ENCODE results near the gene ACTL8. TPM values are rescaled to one million over a fixed set of nuclear protein-coding genes. Genes with fewer than 3 reads are reported as not detected.

The ACTL8 gene
- polyA plus RNA-seq, 2 of the 4 experiments (the other 2 are of a cell fraction), result 0.30 to 1.3 TPM

DNA sequence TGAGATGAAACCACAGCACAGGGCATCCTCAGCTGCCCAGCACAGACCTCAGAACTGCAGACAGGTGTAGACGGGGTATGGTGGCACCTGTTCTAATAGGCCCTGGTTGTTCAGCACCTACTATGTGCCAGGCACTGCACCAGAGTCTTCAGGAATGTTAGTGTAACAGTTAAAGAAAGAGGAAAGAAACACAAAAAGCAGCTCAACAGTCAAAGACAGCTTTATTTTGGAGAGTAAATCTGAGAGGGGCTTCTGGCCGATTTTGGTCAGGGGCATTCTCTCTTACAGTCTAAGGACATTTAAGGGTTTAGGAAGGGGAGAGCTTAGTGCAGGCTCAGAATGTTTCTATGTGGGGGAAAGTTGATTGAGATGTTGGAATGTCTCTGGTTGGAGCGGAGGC, 45.2 kb upstream of the ACTL8 start:
- no peak for TF ChIP-seq BHLHE40 (IDR thresholded peaks at IDR 0.05; ENCODE audit: low read depth, low read length)
- TF ChIP-seq EHMT2 (IDR thresholded peaks at IDR 0.05; ENCODE audit: low read depth), result no peak
- TF ChIP-seq, protein P1, sequence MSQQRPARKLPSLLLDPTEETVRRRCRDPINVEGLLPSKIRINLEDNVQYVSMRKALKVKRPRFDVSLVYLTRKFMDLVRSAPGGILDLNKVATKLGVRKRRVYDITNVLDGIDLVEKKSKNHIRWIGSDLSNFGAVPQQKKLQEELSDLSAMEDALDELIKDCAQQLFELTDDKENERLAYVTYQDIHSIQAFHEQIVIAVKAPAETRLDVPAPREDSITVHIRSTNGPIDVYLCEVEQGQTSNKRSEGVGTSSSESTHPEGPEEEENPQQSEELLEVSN (IDR thresholded peaks at IDR 0.05; ENCODE audit: borderline replicate concordance, low read depth), result no peak
- TF ChIP-seq GATA3 (IDR thresholded peaks at IDR 0.05; ENCODE audit: borderline replicate concordance), result no peak
- TF ChIP-seq, protein P2, sequence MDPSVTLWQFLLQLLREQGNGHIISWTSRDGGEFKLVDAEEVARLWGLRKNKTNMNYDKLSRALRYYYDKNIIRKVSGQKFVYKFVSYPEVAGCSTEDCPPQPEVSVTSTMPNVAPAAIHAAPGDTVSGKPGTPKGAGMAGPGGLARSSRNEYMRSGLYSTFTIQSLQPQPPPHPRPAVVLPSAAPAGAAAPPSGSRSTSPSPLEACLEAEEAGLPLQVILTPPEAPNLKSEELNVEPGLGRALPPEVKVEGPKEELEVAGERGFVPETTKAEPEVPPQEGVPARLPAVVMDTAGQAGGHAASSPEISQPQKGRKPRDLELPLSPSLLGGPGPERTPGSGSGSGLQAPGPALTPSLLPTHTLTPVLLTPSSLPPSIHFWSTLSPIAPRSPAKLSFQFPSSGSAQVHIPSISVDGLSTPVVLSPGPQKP (IDR thresholded peaks at IDR 0.05; ENCODE audit: low read depth, low read length), result no peak
- WGBS (ENCODE audit: missing lambda C conversion rate), result 40% methylated on average over 3 of the region's 3 CpGs
- no peak overlapping the region for H3K4me3 ChIP-seq
- ChIA-PET CTCF (interaction anchor here (1.0 to 1.1 kb wide), 3 partner anchors 13 to 391 kb away, joined by 3 read pairs; no protein-coding TSS in a partner anchor), POLR2A (no interaction called here)
- H3K9me3 ChIP-seq, result no peaks in the 10 kb centered on the region
- H3K4me2 ChIP-seq, result no peak overlapping the region
- ATAC-seq, result no peak
- no peak for DNase-seq (ENCODE audit: low read depth in 1 of 2, low spot score in 1 of 2)
- no peak overlapping the region for H3K27ac ChIP-seq
- FAIRE-seq, result no peak
- no peaks in the 10 kb centered on the region for H3K4me1 ChIP-seq

DNA sequence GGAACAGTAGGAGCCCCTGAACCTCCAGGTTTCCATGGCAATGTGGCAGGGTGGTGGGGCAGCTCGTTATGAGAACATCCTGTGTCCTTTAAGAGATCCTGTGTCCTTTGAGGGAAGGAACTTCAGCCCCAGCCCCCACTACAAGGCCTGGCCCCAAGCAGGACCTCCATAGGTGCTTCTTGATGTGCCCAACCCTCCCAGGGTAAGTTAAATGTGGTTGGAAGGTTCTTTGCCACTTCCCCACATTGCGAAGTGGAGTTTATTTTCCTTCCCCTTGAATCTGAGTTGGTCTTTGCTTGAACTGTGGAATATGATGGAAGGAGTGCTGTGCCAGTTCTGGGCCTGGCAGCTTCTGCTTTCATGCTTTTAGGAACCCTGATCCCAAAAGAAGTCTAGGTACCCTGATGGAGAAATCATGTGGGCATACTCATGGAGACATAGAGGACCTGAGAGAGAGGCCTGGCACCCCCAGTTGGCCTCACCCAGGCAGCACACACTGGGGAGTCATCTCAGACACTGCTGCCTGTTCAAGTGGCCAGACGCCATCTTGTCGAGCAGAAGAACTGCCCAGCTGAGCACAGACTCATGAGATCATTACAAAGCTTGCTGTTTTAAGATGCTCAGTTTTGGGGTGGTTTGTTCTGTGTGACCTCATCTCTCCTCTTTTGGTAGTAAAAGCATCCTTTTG, 44.1 kb upstream of the ACTL8 start:
- H3K4me3 ChIP-seq, result no peak overlapping the region
- TF ChIP-seq POLR2AphosphoS2 (conservative IDR thresholded peaks at IDR 0.05; ENCODE audit: low read length), result no peak
- no peak for TF ChIP-seq EHF (CRISPR knock-in tag; IDR thresholded peaks at IDR 0.05)
- TF ChIP-seq HDAC2 (IDR thresholded peaks at IDR 0.05), result no peak
- TF ChIP-seq EHMT2 (IDR thresholded peaks at IDR 0.05; ENCODE audit: low read depth), result no peak
- TF ChIP-seq SMC3 (IDR thresholded peaks at IDR 0.05), result no peak
- no peak for TF ChIP-seq SREBF2 (IDR thresholded peaks at IDR 0.05)
- DNase-seq (ENCODE audit: low read depth in 1 of 2, low spot score in 1 of 2) (no peak), FAIRE-seq (no peak), ATAC-seq (no peak)
- no peaks in the 10 kb centered on the region for H3K4me1 ChIP-seq
- H3K9me3 ChIP-seq, result no peaks in the 10 kb centered on the region
- WGBS (ENCODE audit: missing lambda C conversion rate), result 50% methylated on average over 4 of the region's 4 CpGs
- no peak overlapping the region for H3K4me2 ChIP-seq
- ChIA-PET CTCF (no interaction called here), POLR2A (no interaction called here)
- no peak overlapping the region for H3K27ac ChIP-seq

DNA sequence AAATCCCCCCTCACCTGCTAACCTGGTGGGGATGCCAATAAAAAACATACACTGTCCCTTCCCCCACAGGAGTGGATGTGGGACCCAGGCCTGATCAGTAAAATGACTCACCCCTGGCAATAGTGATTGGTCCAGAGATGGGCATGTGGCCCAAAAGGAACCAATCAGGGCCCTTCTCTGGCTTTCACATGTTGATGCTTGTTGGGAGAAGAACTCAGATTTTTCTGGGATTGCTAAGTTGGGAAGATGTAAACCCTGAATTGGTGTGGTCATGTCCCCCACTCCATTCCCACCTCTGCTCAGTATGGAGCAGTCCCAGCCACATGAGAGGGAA, 43.6 kb upstream of the ACTL8 start:
- Histone ChIP-seq H3K4me3 (no peak overlapping the region), H3K9me3 (no peaks in the 10 kb centered on the region), H3K4me2 (no peak overlapping the region), H3K4me1 (no peaks in the 10 kb centered on the region), H3K27ac (no peak overlapping the region)
- no peak for TF ChIP-seq FOXS1 (CRISPR knock-in tag; IDR thresholded peaks at IDR 0.05)
- no peak for TF ChIP-seq ZC3H11A (IDR thresholded peaks at IDR 0.05)
- DNase-seq (ENCODE audit: low read depth in 1 of 2, low spot score in 1 of 2) (no peak), ATAC-seq (no peak), FAIRE-seq (no peak)
- ChIA-PET POLR2A (no interaction called here), CTCF (no interaction called here)

DNA sequence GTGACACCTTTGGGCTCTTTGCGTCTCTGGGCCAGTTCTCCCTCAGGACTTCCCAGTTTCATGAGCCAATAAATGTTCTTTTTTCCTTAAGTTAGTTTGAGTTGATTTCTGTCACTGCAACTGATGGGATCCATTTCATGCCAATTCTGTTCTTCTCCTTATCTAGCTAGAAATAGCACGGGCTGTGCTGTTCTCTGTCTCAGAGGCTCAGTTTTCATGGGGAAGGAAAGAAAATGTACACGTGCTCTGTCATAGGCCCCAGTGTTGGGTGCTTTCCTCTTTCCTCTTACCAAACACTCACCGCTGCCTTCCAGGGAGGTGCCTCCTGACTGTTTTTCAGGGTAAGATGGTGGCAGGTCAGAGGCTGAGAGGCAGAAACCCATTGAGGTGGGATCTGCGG, 43.2 kb upstream of the ACTL8 start:
- CTCF ChIA-PET, result no interaction called here
- Histone ChIP-seq H3K27ac (no peak overlapping the region), H3K4me1 (no peaks in the 10 kb centered on the region), H3K9me3 (no peaks in the 10 kb centered on the region), H3K4me3 (no peak overlapping the region), H3K4me2 (no peak overlapping the region)
- 75% methylated on average over 5 of the region's 5 CpGs for WGBS (ENCODE audit: missing lambda C conversion rate)
- DNase-seq (ENCODE audit: low read depth in 1 of 2, low spot score in 1 of 2), result no peak
- no peak for FAIRE-seq
- POLR2A ChIA-PET, result no interaction called here
- TF ChIP-seq HDAC2 (IDR thresholded peaks at IDR 0.05), result no peak
- TF ChIP-seq, protein P3, sequence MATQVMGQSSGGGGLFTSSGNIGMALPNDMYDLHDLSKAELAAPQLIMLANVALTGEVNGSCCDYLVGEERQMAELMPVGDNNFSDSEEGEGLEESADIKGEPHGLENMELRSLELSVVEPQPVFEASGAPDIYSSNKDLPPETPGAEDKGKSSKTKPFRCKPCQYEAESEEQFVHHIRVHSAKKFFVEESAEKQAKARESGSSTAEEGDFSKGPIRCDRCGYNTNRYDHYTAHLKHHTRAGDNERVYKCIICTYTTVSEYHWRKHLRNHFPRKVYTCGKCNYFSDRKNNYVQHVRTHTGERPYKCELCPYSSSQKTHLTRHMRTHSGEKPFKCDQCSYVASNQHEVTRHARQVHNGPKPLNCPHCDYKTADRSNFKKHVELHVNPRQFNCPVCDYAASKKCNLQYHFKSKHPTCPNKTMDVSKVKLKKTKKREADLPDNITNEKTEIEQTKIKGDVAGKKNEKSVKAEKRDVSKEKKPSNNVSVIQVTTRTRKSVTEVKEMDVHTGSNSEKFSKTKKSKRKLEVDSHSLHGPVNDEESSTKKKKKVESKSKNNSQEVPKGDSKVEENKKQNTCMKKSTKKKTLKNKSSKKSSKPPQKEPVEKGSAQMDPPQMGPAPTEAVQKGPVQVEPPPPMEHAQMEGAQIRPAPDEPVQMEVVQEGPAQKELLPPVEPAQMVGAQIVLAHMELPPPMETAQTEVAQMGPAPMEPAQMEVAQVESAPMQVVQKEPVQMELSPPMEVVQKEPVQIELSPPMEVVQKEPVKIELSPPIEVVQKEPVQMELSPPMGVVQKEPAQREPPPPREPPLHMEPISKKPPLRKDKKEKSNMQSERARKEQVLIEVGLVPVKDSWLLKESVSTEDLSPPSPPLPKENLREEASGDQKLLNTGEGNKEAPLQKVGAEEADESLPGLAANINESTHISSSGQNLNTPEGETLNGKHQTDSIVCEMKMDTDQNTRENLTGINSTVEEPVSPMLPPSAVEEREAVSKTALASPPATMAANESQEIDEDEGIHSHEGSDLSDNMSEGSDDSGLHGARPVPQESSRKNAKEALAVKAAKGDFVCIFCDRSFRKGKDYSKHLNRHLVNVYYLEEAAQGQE (IDR thresholded peaks at IDR 0.05), result no peak
- TF ChIP-seq, protein P4, sequence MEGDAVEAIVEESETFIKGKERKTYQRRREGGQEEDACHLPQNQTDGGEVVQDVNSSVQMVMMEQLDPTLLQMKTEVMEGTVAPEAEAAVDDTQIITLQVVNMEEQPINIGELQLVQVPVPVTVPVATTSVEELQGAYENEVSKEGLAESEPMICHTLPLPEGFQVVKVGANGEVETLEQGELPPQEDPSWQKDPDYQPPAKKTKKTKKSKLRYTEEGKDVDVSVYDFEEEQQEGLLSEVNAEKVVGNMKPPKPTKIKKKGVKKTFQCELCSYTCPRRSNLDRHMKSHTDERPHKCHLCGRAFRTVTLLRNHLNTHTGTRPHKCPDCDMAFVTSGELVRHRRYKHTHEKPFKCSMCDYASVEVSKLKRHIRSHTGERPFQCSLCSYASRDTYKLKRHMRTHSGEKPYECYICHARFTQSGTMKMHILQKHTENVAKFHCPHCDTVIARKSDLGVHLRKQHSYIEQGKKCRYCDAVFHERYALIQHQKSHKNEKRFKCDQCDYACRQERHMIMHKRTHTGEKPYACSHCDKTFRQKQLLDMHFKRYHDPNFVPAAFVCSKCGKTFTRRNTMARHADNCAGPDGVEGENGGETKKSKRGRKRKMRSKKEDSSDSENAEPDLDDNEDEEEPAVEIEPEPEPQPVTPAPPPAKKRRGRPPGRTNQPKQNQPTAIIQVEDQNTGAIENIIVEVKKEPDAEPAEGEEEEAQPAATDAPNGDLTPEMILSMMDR (IDR thresholded peaks at IDR 0.05), result no peak
- ATAC-seq, result no peak
